Ishikawa (cell line): ENCODE data around the gene OAT.

Experiments
- CEBPB ChIP-seq: IDR thresholded peaks from 2 replicates; pipeline ENCODE4 v1.6.1; 2012
- CREB1 ChIP-seq: IDR thresholded peaks from 2 replicates; pipeline ENCODE4 v1.6.1; 2012; ENCODE audit warnings: low read depth
- EGR1 ChIP-seq: IDR thresholded peaks from 2 replicates; pipeline ENCODE4 v1.6.1; 2012
- EP300 ChIP-seq: IDR thresholded peaks from 2 replicates; pipeline ENCODE4 v1.6.1; 2012; ENCODE audit warnings: borderline replicate concordance
- FOXM1 ChIP-seq: IDR thresholded peaks from 2 replicates; pipeline ENCODE4 v1.6.1; 2012; ENCODE audit warnings: low read depth, borderline replicate concordance
- MAX ChIP-seq: IDR thresholded peaks from 2 replicates; pipeline ENCODE4 v1.6.1; 2012
- NFIC ChIP-seq: IDR thresholded peaks from 2 replicates; pipeline ENCODE4 v1.6.1; 2012
- RAD21 ChIP-seq: IDR thresholded peaks from 2 replicates; pipeline ENCODE4 v1.6.1; 2012; ENCODE audit warnings: low read depth
- REST ChIP-seq: IDR thresholded peaks from 2 replicates; pipeline ENCODE4 v1.6.1; 2012; ENCODE audit warnings: low read depth, mild to moderate bottlenecking
- TAF1 ChIP-seq: IDR thresholded peaks from 2 replicates; pipeline ENCODE4 v1.6.1; 2012; ENCODE audit warnings: low read depth, mild to moderate bottlenecking
- TCF12 ChIP-seq: IDR thresholded peaks from 2 replicates; pipeline ENCODE4 v1.6.1; 2012; ENCODE audit warnings: low read depth
- TEAD4 ChIP-seq: IDR thresholded peaks from 2 replicates; pipeline ENCODE4 v1.6.1; 2012
- USF1 ChIP-seq: IDR thresholded peaks from 2 replicates; pipeline ENCODE4 v1.6.1; 2012
- YY1 ChIP-seq: IDR thresholded peaks from 2 replicates; pipeline ENCODE4 v1.6.1; 2012; ENCODE audit warnings: low read depth
- ZBTB7A ChIP-seq: IDR thresholded peaks from 2 replicates; pipeline ENCODE4 v1.6.1; 2012; ENCODE audit warnings: low read depth

Gene OAT

GRCh38 chr10:124378881-124379471 lies 39.7 kb downstream of the OAT start:
- peak; percentile 63 for TF ChIP-seq TEAD4
- no peak for TF ChIP-seq FOXM1
- peak; percentile 33 for TF ChIP-seq USF1
- peak; percentile 79 for TF ChIP-seq NFIC
- TF ChIP-seq REST: no peak
- TF ChIP-seq TCF12: peak; percentile 67; the same call in 1 of the 2 replicates
- TF ChIP-seq EP300: peak; percentile 56; the same call in 1 of the 2 replicates
- no peak for TF ChIP-seq ZBTB7A

- no peak for TF ChIP-seq CREB1
- no peak for TF ChIP-seq RAD21
- TF ChIP-seq TAF1: no peak
- TF ChIP-seq FOXM1: no peak
- no peak for TF ChIP-seq CEBPB
These were observed 40.5 kb downstream of the OAT start for GRCh38 chr10:124378271-124378670.

- TF ChIP-seq CEBPB (no peak), ZBTB7A (no peak), MAX (no peak), TEAD4 (no peak), TAF1 (no peak), EP300 (no peak), YY1 (no peak), CREB1 (no peak), EGR1 (no peak), FOXM1 (no peak), RAD21 (no peak), TCF12 (no peak), REST (no peak), USF1 (no peak), NFIC (no peak)
These were observed 41.6 kb downstream of the OAT start for GRCh38 chr10:124377101-124377500.

GRCh38 chr10:124376411-124376810 lies 42.3 kb downstream of the OAT start:
- TF ChIP-seq EP300: no peak
- TF ChIP-seq CREB1: no peak
- no peak for TF ChIP-seq CEBPB
- no peak for TF ChIP-seq TCF12
- TF ChIP-seq REST: no peak
- no peak for TF ChIP-seq TEAD4
- no peak for TF ChIP-seq EGR1
- no peak for TF ChIP-seq TAF1
- no peak for TF ChIP-seq ZBTB7A
- no peak for TF ChIP-seq FOXM1
- TF ChIP-seq MAX: no peak
- TF ChIP-seq YY1: no peak
- TF ChIP-seq RAD21: no peak
- no peak for TF ChIP-seq USF1
- TF ChIP-seq NFIC: no peak
